A549 (cell line): ENCODE measurements around the gene UTP25.

Experiments
- CHD4 ChIP-seq: fragments of 200-600 bp; sonication (generic); IDR thresholded peaks from 2 replicates; pipeline ENCODE4 v1.6.1; 2016; ENCODE audit warnings: antibody characterized with exemption, mild to moderate bottlenecking, borderline replicate concordance
- CTCF ChIP-seq: fragments of >200 bp; sonication (Bioruptor Twin); formaldehyde crosslinking; IDR thresholded peaks from 3 replicates; pipeline ENCODE4 v1.5.1; 2016
- USF2 ChIP-seq: fragments of 450-650 bp; IDR thresholded peaks from 2 replicates; pipeline ENCODE4 v1.6.1; 2014; ENCODE audit warnings: antibody characterized with exemption

DNA sequence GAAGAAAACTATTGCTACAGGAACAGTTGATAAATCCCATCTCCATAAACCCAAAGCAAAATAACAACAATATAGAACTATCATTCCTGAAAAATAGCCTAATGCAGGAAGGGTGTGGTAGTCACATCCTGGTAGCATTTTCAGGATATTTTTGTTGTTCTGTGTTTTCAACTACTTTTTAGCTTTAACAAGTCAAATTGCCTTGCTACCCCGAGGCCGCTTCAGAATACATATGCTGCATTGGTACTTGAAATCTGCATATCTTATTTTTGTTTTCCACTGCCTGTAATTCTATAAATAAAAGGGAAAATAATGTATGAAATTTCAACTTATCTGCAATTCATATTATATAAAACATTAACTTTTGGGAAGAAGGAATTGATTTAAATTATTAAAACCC, 73.4 kb downstream of the UTP25 start:
- TF ChIP-seq CTCF, result no peak
- no peak for TF ChIP-seq USF2
- TF ChIP-seq CHD4, result no peak
